Trophoblast cell (in vitro differentiated cells and primary cell): Measurements from ENCODE around the gene BEND6.

Experiments
- DNase-seq, 2 donors: peaks; one replicate each; pipeline ENCODE4 v3.0.0-alpha.2; 2016
- H2AFZ ChIP-seq: 2 replicates; pipeline ENCODE4 v1.6.1; 2013; ENCODE audit warnings: low read length, moderate library complexity, mild to moderate bottlenecking; ENCODE audit not compliant: insufficient read depth, poor library complexity
- H2AK5ac ChIP-seq: 2 replicates; pipeline ENCODE4 v1.6.1; 2013; ENCODE audit warnings: mild to moderate bottlenecking, low read length
- H2BK120ac ChIP-seq: 2 replicates; pipeline ENCODE4 v1.6.1; 2013; ENCODE audit warnings: low read length, mild to moderate bottlenecking, moderate library complexity; ENCODE audit not compliant: insufficient read depth, poor library complexity
- H2BK12ac ChIP-seq: 2 replicates; pipeline ENCODE4 v1.6.1; 2013; ENCODE audit warnings: mild to moderate bottlenecking, low read length, moderate library complexity
- H2BK5ac ChIP-seq: 2 replicates; pipeline ENCODE4 v1.6.1; 2013; ENCODE audit warnings: low read length, low read depth, moderate library complexity, mild to moderate bottlenecking; ENCODE audit not compliant: poor library complexity
- H3K14ac ChIP-seq: 2 replicates; pipeline ENCODE4 v1.6.1; 2013; ENCODE audit warnings: mild to moderate bottlenecking, low read length
- H3K18ac ChIP-seq: 2 replicates; pipeline ENCODE4 v1.6.1; 2013; ENCODE audit warnings: mild to moderate bottlenecking, low read length
- H3K23ac ChIP-seq: 2 replicates; pipeline ENCODE4 v1.6.1; 2013; ENCODE audit warnings: low read length
- H3K27ac ChIP-seq: 2 replicates; pipeline ENCODE4 v1.5.1; 2013; ENCODE audit warnings: low read depth, mild to moderate bottlenecking, inconsistent platforms, low read length, moderate library complexity
- H3K27me3 ChIP-seq: 2 replicates; pipeline ENCODE4 v1.6.1; 2013; ENCODE audit warnings: inconsistent platforms, mild to moderate bottlenecking, low read length, moderate library complexity; ENCODE audit not compliant: insufficient read depth
- H3K36me3 ChIP-seq, 2 experiments: 1 replicate in 1 of 2; 2 replicates in 1 of 2; pipeline ENCODE4 v1.6.1; 2013; ENCODE audit warnings: low read length in 2 of 2, mild to moderate bottlenecking in 2 of 2, moderate library complexity in 1 of 2; ENCODE audit not compliant: insufficient read depth in 2 of 2, control insufficient read depth in 1 of 2
- H3K4ac ChIP-seq: 2 replicates; pipeline ENCODE4 v1.6.1; 2013; ENCODE audit warnings: low read depth, mild to moderate bottlenecking, low read length, moderate library complexity
- H3K4me1 ChIP-seq, 2 experiments: 1 replicate in 1 of 2; 2 replicates in 1 of 2; pipeline ENCODE4 v1.6.1; 2013; ENCODE audit warnings: low read length in 2 of 2, mild to moderate bottlenecking in 2 of 2, moderate library complexity in 1 of 2; ENCODE audit not compliant: insufficient read depth in 2 of 2, control insufficient read depth in 1 of 2
- H3K4me2 ChIP-seq: 2 replicates; pipeline ENCODE4 v1.6.1; 2013; ENCODE audit warnings: inconsistent platforms, mild to moderate bottlenecking, low read length, moderate library complexity
- H3K4me3 ChIP-seq: 2 replicates; pipeline ENCODE4 v1.5.1; 2013; ENCODE audit warnings: mild to moderate bottlenecking, low read depth, low read length, inconsistent platforms
- H3K79me1 ChIP-seq: one replicate; pipeline ENCODE4 v1.6.1; 2013; ENCODE audit warnings: low read length
- H3K79me2 ChIP-seq: 2 replicates; pipeline ENCODE4 v1.6.1; 2013; ENCODE audit warnings: low read length, mild to moderate bottlenecking; ENCODE audit not compliant: control insufficient read depth, insufficient read depth, poor library complexity
- H3K9ac ChIP-seq: 2 replicates; pipeline ENCODE4 v1.6.1; 2013; ENCODE audit warnings: mild to moderate bottlenecking, low read length
- H3K9me3 ChIP-seq: 2 replicates; pipeline ENCODE4 v1.6.1; 2013; ENCODE audit warnings: low read depth, mild to moderate bottlenecking, control low read depth, inconsistent platforms, low read length; ENCODE audit not compliant: insufficient read depth
- H4K12ac ChIP-seq: 2 replicates; pipeline ENCODE4 v1.6.1; 2013; ENCODE audit warnings: low read depth, mild to moderate bottlenecking, low read length, moderate library complexity
- H4K8ac ChIP-seq: 2 replicates; pipeline ENCODE4 v1.6.1; 2013; ENCODE audit warnings: low read depth, mild to moderate bottlenecking, low read length, moderate library complexity
- H4K91ac ChIP-seq: one replicate; pipeline ENCODE4 v1.6.1; 2013; ENCODE audit warnings: low read depth, mild to moderate bottlenecking, low read length, moderate library complexity
- WGBS: extraction: QIAGEN DNeasy Blood & Tissue Kit; methylation state at CpG from one replicate; pipeline ENCODE4 v1.1.7; 2013; ENCODE audit warnings: missing lambda C conversion rate; ENCODE audit not compliant: insufficient read length, insufficient coverage; ENCODE audit errors: extremely low coverage; 5-methylcytosine and 5-hydroxymethylcytosine counted together

BEND6 gene

DNA sequence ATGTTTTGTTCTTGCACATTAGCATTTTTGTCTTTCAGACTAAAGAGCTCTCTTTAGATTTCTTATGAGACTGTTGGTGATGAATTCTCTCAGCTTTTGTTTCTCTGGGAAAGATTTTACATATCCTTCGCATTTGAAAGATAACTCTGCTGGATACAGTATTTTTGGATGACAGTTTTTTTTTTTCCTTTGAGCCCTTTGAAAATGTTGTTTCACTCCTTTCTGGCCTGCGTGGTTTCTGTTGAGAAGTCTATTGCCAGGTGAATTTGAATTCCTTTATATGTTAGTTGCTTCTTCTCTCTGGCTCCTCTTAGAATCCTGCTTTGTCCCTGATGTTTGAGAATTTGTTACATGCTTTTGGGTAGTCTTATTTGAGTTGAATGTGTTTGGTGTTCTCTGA, 69.4 kb downstream of the BEND6 start:
- Histone ChIP-seq H3K4me2 (no peak overlapping the region), H3K9me3 (no peaks in the 10 kb centered on the region), H2AK5ac (no peak overlapping the region), H3K9ac (no peak overlapping the region), H2BK12ac (no peak overlapping the region), H3K4me3 (no peak overlapping the region), H4K91ac (no peak overlapping the region), H4K12ac (no peak overlapping the region), H3K4me1 (peaks cover 5% of the 10 kb centered on the region in 2 experiments), H3K79me1 (peaks cover 7% of the 10 kb centered on the region), H3K18ac (no peak overlapping the region), H3K27ac (no peak overlapping the region), H2BK5ac (no peak overlapping the region), H3K14ac (no peak overlapping the region), H3K27me3 (no peaks in the 10 kb centered on the region), H2BK120ac (no peak overlapping the region), H2AFZ (no peak overlapping the region), H3K36me3 (no peaks in the 10 kb centered on the region), H4K8ac (no peak overlapping the region), H3K4ac (no peak overlapping the region), H3K23ac (no peak overlapping the region), H3K79me2 (no peaks in the 10 kb centered on the region)
- WGBS, result no CpG with 5 or more reads among the region's 2 CpGs
- DNase-seq, result no peak

DNA sequence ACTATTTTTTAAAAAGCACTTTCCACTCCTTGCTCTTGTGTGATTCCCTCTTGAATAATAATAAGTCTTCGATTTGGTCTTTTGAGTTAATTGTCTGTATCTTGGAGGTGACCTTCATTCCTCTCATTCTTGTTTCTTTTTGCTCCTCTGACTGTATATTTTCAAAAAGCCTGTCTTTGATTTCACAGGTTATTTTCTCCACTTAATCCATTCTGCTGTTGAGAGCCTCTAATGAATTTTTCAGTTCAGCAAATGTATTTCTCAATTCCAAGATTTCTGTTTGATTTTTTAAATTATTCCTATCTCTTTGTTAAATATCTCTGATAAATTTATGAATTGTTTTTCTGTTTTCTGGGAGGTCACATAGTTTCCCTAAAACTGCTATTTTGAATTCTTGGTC, 69.9 kb downstream of the BEND6 start:
- no peak overlapping the region for H4K8ac ChIP-seq
- no peak overlapping the region for H2AK5ac ChIP-seq
- no peaks in the 10 kb centered on the region for H3K27me3 ChIP-seq
- no peak overlapping the region for H3K27ac ChIP-seq
- H3K4me1 ChIP-seq, result peaks cover 5 to 6% of the 10 kb centered on the region in 2 experiments
- H4K12ac ChIP-seq, result no peak overlapping the region
- no peak overlapping the region for H3K9ac ChIP-seq
- H3K79me1 ChIP-seq, result peaks cover 10% of the 10 kb centered on the region
- H3K36me3 ChIP-seq, result no peaks in the 10 kb centered on the region
- no peak overlapping the region for H3K4me3 ChIP-seq
- H2AFZ ChIP-seq, result no peak overlapping the region
- WGBS, result no CpG with 5 or more reads among the region's 1 CpG
- no peak overlapping the region for H2BK12ac ChIP-seq
- DNase-seq, result no peak
- H3K14ac ChIP-seq, result no peak overlapping the region
- H3K23ac ChIP-seq, result no peak overlapping the region
- H3K79me2 ChIP-seq, result no peaks in the 10 kb centered on the region
- no peak overlapping the region for H3K18ac ChIP-seq
- no peak overlapping the region for H3K4ac ChIP-seq
- H3K4me2 ChIP-seq, result no peak overlapping the region
- H2BK5ac ChIP-seq, result no peak overlapping the region
- H2BK120ac ChIP-seq, result no peak overlapping the region
- no peak overlapping the region for H4K91ac ChIP-seq
- no peaks in the 10 kb centered on the region for H3K9me3 ChIP-seq

DNA sequence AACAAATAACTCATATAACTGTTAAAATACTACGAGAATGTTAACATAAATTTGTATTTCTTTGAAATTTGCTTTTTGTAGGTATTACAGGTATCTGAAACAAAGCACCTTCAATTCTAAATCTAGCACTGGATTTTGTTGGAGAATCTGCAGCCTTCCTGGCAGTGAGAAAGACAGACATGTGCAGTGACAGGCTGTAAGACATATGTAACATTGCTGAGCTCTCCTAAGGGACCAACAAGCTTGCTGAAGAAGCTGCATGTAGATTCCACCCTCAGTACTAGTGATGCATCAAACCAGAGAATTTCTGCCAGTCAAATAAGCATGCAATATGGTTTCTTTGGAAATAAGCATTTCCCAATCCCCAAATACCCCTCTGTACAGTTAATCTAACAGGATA, 71.1 kb downstream of the BEND6 start:
- Histone ChIP-seq H3K27me3 (no peaks in the 10 kb centered on the region), H3K4me3 (no peak overlapping the region), H3K18ac (no peak overlapping the region), H3K36me3 (no peaks in the 10 kb centered on the region), H3K14ac (no peak overlapping the region), H3K4me1 (peaks cover 8 to 10% of the 10 kb centered on the region in 2 experiments), H3K79me2 (no peaks in the 10 kb centered on the region), H2BK12ac (no peak overlapping the region), H4K12ac (no peak overlapping the region), H2AK5ac (no peak overlapping the region), H3K79me1 (peaks cover 15% of the 10 kb centered on the region), H2AFZ (no peak overlapping the region), H3K4ac (no peak overlapping the region), H4K8ac (no peak overlapping the region), H2BK5ac (no peak overlapping the region), H3K9me3 (no peaks in the 10 kb centered on the region), H3K23ac (no peak overlapping the region), H4K91ac (no peak overlapping the region), H3K9ac (no peak overlapping the region), H3K27ac (no peak overlapping the region), H2BK120ac (no peak overlapping the region), H3K4me2 (no peak overlapping the region)
- DNase-seq, result no peak
- WGBS, result no CpG with 5 or more reads among the region's 1 CpG

DNA sequence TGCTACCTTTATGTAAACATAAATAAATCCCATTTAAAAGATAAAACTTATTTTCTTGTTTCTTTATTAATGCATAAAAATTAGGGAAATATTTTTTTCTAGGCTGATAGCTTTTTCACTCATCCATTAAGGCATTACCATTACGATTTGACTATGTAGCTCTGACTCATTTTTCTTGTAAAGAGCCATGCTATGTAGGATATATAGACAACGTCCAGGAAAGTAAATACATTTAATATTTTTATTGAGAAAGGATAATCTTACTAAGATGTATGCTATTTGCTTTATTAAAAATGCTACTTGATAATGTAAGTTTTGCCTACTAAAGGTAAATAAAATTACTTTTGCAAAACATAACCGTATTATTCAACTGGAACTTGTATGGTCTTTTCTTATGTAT, 72.4 kb downstream of the BEND6 start:
- Histone ChIP-seq H4K8ac (no peak overlapping the region), H3K9ac (no peak overlapping the region)

More for the DNA sequence above, 72.4 kb downstream of the BEND6 start:
- Histone ChIP-seq H3K4ac (no peak overlapping the region), H3K36me3 (no peaks in the 10 kb centered on the region), H3K4me2 (no peak overlapping the region), H3K18ac (no peak overlapping the region), H2AK5ac (no peak overlapping the region), H3K4me3 (no peak overlapping the region), H3K23ac (no peak overlapping the region), H3K9me3 (no peaks in the 10 kb centered on the region), H3K27me3 (no peaks in the 10 kb centered on the region), H3K79me2 (no peaks in the 10 kb centered on the region), H4K12ac (no peak overlapping the region), H2AFZ (no peak overlapping the region), H2BK120ac (no peak overlapping the region), H3K14ac (no peak overlapping the region), H3K4me1 (peaks cover 8 to 10% of the 10 kb centered on the region in 2 experiments), H2BK5ac (no peak overlapping the region), H2BK12ac (no peak overlapping the region), H3K27ac (no peak overlapping the region), H3K79me1 (peaks cover 15% of the 10 kb centered on the region), H4K91ac (no peak overlapping the region)
- no CpG with 5 or more reads among the region's 3 CpGs for WGBS
- DNase-seq, result no peak
